ENCODE results near the gene ANAPC2. TPM values are rescaled to one million over a fixed set of nuclear protein-coding genes. Genes with fewer than 3 reads are reported as not detected.

Gene ANAPC2
- total RNA-seq, 1 donor = 25.7 TPM

GRCh38 chr9:137212520-137212919 is 24.2 kb upstream of the ANAPC2 start:
- H3K4me3 ChIP-seq (ENCODE audit: low read depth, low read length) = no peak overlapping the region
- no peak for DNase-seq (ENCODE audit: low read depth)
- no peak for TF ChIP-seq CTCF (IDR thresholded peaks at IDR 0.05; ENCODE audit: insufficient read depth, low read length)

- no peak for DNase-seq (ENCODE audit: low read depth)
- no peak overlapping the region for H3K4me3 ChIP-seq (ENCODE audit: low read depth, low read length)
- no peak for TF ChIP-seq CTCF (IDR thresholded peaks at IDR 0.05; ENCODE audit: insufficient read depth, low read length)
Measured at GRCh38 chr9:137211532-137211931, 23.2 kb upstream of the ANAPC2 start.

- peak overlapping the region; percentile 94 for H3K4me3 ChIP-seq (ENCODE audit: low read depth, low read length)
- no peak for TF ChIP-seq CTCF (IDR thresholded peaks at IDR 0.05; ENCODE audit: insufficient read depth, low read length)
Measured at GRCh38 chr9:137206602-137207001, 18.2 kb upstream of the ANAPC2 start.

GRCh38 chr9:137205126-137206069 is 17.0 kb upstream of the ANAPC2 start, which contains the start of the genes NDOR1 and TMEM203:
Gene NDOR1, plus strand, starts transcription at chr9:137205700. Its CDS starts 78 bp downstream, at chr9:137205778.
Gene TMEM203, minus strand, starts transcription at chr9:137205648. Its CDS starts 234 bp downstream, at chr9:137205414.
- TF ChIP-seq CTCF (IDR thresholded peaks at IDR 0.05; ENCODE audit: insufficient read depth, low read length) = no peak
- H3K4me3 ChIP-seq (ENCODE audit: low read depth, low read length) = peak within 1 kb of the TSS; percentile 94
- peak; percentile 71 for DNase-seq (ENCODE audit: low read depth)

More at GRCh38 chr9:137206602-137207001, 18.2 kb upstream of the ANAPC2 start:
- no peak for DNase-seq (ENCODE audit: low read depth)

- H3K4me3 ChIP-seq (ENCODE audit: low read depth, low read length) = peak overlapping the region; percentile 94
- no peak for TF ChIP-seq CTCF (IDR thresholded peaks at IDR 0.05; ENCODE audit: insufficient read depth, low read length)
- no peak for DNase-seq (ENCODE audit: low read depth)
Measured at GRCh38 chr9:137204731-137205125, 16.4 kb upstream of the ANAPC2 start.

- no peak for DNase-seq (ENCODE audit: low read depth)
- no peak overlapping the region for H3K4me3 ChIP-seq (ENCODE audit: low read depth, low read length)
- TF ChIP-seq CTCF (IDR thresholded peaks at IDR 0.05; ENCODE audit: insufficient read depth, low read length) = no peak
Measured at GRCh38 chr9:137202966-137203365, 14.6 kb upstream of the ANAPC2 start.

Data from fibroblast of the aortic adventitia (primary cell).